ENCODE data around the gene KAT6B.

KAT6B gene

DNA sequence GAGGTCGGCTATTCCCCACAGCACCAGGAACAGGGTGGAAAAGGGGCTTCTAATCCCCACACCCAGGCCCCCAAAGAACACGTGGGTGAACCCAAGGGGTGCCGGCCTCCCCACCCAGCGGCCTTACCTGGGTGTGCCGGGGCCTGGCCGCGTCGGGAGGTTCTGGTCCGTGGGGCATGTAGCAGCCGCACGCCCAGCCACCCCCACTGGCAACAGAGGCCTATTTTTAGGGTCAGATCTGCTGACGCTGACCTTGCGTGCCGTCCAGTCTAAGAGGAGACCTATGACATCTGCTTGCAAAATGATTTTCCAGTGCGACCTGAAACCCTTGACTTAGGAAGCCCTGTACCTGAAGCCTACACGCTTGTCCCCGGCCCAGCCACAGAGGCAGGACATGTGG lies 247.0 kb downstream of the KAT6B start:
- no peak for DNase-seq

DNA sequence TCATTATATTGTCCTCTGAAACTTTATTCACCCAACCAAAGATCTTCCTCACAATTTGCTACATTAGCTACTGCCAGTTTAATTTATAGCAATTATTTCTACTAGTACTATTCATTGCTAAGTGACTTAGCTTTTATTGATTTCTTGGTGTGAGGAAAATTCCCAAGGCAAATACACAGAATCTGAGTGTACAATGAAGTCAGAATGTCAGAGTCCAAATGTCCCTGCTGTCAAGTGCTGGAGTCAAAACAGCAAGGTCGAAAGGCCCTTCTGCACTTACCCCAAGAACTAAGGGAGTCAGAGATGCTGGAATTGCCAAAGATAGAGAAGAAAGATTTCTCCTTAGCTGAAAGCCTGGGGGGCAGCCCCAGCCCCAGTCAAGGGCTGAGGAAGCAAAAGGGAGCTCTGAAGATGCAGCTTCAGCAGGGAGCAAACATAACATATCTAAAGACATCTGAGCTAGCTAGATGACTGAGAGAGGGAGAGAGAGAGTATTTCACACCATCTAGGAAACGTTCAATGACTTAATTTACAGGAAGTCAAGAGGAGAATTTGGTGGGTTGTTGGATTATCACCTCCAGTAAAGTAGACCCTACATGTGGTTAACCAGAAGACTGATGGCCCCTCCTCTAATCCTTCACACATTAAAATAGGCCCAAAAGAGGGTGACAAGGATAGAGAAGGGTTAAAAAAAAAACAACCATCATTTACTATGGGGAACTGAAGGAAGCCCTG lies 248.5 kb downstream of the KAT6B start:
- DNase-seq: no peak

DNA sequence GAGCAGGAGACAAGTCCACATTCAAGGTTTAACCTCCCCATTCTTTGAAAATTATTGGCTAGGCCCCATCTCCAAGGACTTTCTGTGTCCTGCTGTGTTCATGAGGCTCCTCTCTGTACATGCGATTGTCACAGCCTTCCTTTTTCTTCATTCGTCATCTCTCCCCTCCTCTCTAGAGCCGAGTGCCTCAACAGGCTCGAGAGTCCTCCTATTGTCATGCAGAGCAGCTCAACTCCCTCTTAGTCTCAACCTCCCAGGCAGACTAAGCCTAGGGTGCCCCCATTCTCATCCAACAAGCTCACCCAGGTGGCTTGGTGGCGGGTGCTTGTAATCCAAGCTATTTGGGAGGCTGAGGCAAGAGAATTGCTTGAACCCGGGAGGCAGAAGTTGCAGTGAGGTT lies 249.9 kb downstream of the KAT6B start:
- no peak for DNase-seq

DNA sequence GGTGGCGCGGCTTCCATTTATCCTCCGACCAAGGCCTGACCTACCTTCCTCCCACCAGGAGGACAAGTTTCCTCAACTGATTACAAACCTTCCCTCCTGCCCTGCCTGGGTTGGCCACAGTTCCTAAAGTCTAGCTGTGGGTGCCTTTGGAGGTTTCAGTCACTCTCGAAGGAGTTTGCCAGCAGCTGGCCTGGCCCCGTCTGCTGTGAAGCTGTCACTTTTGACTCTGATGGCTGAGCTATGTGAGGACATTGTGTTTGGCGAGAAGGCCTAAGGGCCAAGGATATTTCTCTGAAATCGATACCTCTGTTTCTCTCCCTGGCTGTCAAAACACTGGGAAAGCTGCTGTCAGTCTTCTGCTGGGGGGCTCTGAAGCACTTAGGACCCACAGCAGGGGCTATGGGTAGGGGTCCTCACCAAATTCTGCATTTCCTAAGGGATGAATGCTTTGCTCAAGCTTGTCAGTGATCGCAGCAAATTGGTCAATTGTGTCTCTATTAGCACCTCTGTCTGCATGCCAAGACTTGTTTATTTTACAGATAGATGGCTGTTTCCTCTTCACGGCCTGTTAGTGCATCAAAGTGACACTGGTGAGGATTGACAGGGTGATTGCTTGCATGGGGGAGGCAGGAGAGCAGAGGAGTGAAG lies 253.2 kb downstream of the KAT6B start:
- DNase-seq: no peak

DNA sequence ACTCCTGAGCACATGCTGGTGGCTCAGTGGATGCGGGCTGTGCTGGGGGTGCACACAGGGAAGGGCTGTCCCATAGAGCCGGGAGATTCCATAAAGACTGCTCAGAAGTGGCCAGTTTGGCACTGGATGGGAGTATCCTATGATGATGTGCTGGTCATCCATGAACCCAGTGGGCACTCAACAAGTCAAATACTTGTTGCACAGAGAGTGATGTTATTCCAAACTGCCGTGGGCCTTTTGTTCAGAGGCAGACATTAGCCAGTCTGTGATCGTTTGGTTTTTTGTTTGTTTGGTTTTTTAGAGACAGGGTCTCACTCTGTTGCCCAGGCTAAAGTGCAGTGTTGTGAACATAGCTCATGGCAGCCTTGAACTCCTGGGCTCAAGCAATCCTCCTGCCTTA lies 254.2 kb downstream of the KAT6B start:
- DNase-seq: no peak

DNA sequence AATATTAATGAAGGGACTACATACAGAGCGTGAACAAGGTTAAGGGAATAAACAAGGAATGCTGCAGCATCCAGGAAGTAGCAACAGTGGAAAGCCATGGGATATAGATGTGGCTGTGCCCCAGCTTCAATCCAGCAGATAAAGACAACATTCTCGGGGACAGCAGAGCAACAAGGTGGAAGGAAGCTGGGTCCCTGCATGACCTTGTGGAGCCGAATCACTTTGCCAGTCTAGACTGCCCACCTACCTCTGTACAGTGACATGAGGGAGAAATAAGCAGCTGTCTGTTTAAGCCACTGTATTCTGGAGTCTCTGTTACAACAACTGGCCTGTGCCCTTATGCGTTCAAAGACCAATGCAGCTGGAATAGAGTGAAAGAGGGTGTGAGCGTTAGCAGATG lies 255.0 kb downstream of the KAT6B start:
- no peak for DNase-seq
